SK-N-SH (cell line): ENCODE measurements around the gene KLHL5. TPM values are rescaled to one million over a fixed set of nuclear protein-coding genes. Genes with fewer than 3 reads are reported as not detected.
"Not testable (repeated sequence)": the region's sequence is repeated elsewhere in the genome, so short reads cannot be mapped to it uniquely, and the experiment has no call there.

Experiments
- CTCF ChIA-PET: fragments of 300-600, 350-600 bp; formaldehyde crosslinking; extraction: SDS; loops from one replicate; lab custom pipeline; 2021; lab: Yijun Ruan, JAX
- POLR2A ChIA-PET: fragments of 350-600 bp; sonication (Branson Sonifier 250); formaldehyde crosslinking; extraction: SDS; loops from one replicate; lab custom pipeline; 2020; ENCODE audit warnings: antibody characterized with exemption, inconsistent platforms; lab: Yijun Ruan, JAX
- DNase-seq: peaks from one replicate; pipeline ENCODE4 v3.0.0; 2012
- H2AFZ ChIP-seq: fragments of 200-600 bp; sonication (generic); 2 replicates; pipeline ENCODE4 v1.8.1; 2016; ENCODE audit warnings: antibody characterized with exemption, mild to moderate bottlenecking, low read depth
- H3F3A ChIP-seq: fragments of 200-600 bp; sonication (generic); replicated peaks from 2 replicates; pipeline ENCODE3; 2016; ENCODE audit warnings: antibody characterized with exemption, mild to moderate bottlenecking; ENCODE audit not compliant: insufficient read depth
- H3K27ac ChIP-seq, 2 experiments: fragments of 200-500 bp in 1 of 2; fragments of 200-600 bp in 1 of 2; sonication (Bioruptor generic) in 1 of 2; sonication (generic), shearing (Covaris generic) in 1 of 2; 2 replicates each; pipeline versions ENCODE4 v1.5.1 to v1.6.1; 2014 to 2016; ENCODE audit warnings: low read depth in 2 of 2, inconsistent platforms in 1 of 2, low read length in 1 of 2, mild to moderate bottlenecking in 1 of 2, mixed read lengths in 1 of 2
- H3K27me3 ChIP-seq: fragments of 200-600 bp; sonication (generic), shearing (Covaris generic); 2 replicates; pipeline ENCODE4 v1.6.1; 2016; ENCODE audit warnings: mixed run types; ENCODE audit not compliant: insufficient read depth
- H3K36me3 ChIP-seq, 2 experiments: fragments of 200-500 bp in 1 of 2; fragments of 200-600 bp in 1 of 2; sonication (Bioruptor generic) in 1 of 2; sonication (generic) in 1 of 2; replicated peaks in 1 of 2; 2 replicates each; pipeline versions ENCODE3 to v1.5.1; 2014 to 2016; ENCODE audit warnings: low read length in 1 of 2, mild to moderate bottlenecking in 1 of 2; ENCODE audit not compliant: insufficient read depth in 2 of 2, control insufficient read depth in 1 of 2
- H3K4me1 ChIP-seq, 2 experiments: fragments of 200-500 bp in 1 of 2; fragments of 200-600 bp in 1 of 2; sonication (Bioruptor generic) in 1 of 2; sonication (generic), shearing (Covaris generic) in 1 of 2; 2 replicates each; pipeline versions ENCODE4 v1.5.1 to v1.6.1; 2014 to 2016; ENCODE audit warnings: low read depth in 1 of 2, low read length in 1 of 2, mixed run types in 1 of 2; ENCODE audit not compliant: insufficient read depth in 2 of 2, control insufficient read depth in 1 of 2
- H3K4me2 ChIP-seq: fragments of 200-600 bp; sonication (generic), shearing (Covaris generic); 2 replicates; pipeline ENCODE4 v1.6.1; 2017; ENCODE audit warnings: mixed run types
- H3K4me3 ChIP-seq, 2 experiments: fragments of 200-500 bp in 1 of 2; fragments of 200-600 bp in 1 of 2; sonication (Bioruptor generic) in 1 of 2; sonication (generic), shearing (Covaris generic) in 1 of 2; 2 replicates each; pipeline versions ENCODE4 v1.5.1 to v1.8.1; 2014 to 2016; ENCODE audit warnings: low read depth in 2 of 2, inconsistent platforms in 1 of 2, low read length in 1 of 2, mild to moderate bottlenecking in 1 of 2, mixed read lengths in 1 of 2, moderate library complexity in 1 of 2
- H3K79me2 ChIP-seq: fragments of 200-600 bp; sonication (generic); 2 replicates; pipeline ENCODE4 v1.8.1; 2017; ENCODE audit warnings: mild to moderate bottlenecking; ENCODE audit not compliant: insufficient read depth
- H3K9ac ChIP-seq: fragments of 200-600 bp; sonication (generic); 2 replicates; pipeline ENCODE4 v1.6.1; 2017; ENCODE audit warnings: mixed run types
- H3K9me2 ChIP-seq: fragments of 200-600 bp; sonication (generic); 2 replicates; pipeline ENCODE4 v1.6.1; 2017; ENCODE audit warnings: mixed run types
- H3K9me3 ChIP-seq: fragments of 200-600 bp; sonication (generic); 2 replicates; pipeline ENCODE4 v1.6.1; 2017; ENCODE audit warnings: mixed run types, mild to moderate bottlenecking, moderate library complexity
- H4K20me1 ChIP-seq: fragments of 200-600 bp; sonication (generic); 2 replicates; pipeline ENCODE4 v1.6.1; 2017; ENCODE audit warnings: mild to moderate bottlenecking, mixed run types; ENCODE audit not compliant: insufficient read depth
- CHD2 ChIP-seq: fragments of 150-350 bp; IDR thresholded peaks from 2 replicates; pipeline ENCODE4 v1.6.1; 2018; ENCODE audit warnings: low read length; ENCODE audit not compliant: partially characterized antibody
- ELF1 ChIP-seq: IDR thresholded peaks from 2 replicates; pipeline ENCODE4 v1.4.0; 2012
- EP300 ChIP-seq, 2 experiments: IDR thresholded peaks; 2 replicates each; pipeline versions ENCODE4 v1.4.0 to v1.6.1; 2012; ENCODE audit warnings: borderline replicate concordance in 1 of 2, low read depth in 1 of 2, low read length in 1 of 2
- EZH2phosphoT487 ChIP-seq: fragments of 200-600 bp; sonication (generic); IDR thresholded peaks from 2 replicates; pipeline ENCODE4 v1.6.1; 2017; ENCODE audit warnings: low read depth, mixed run types, mild to moderate bottlenecking, antibody characterized with exemption, moderate library complexity, borderline replicate concordance
- FOSL2 ChIP-seq: IDR thresholded peaks from 2 replicates; pipeline ENCODE4 v1.4.0; 2012; ENCODE audit warnings: low read depth, mild to moderate bottlenecking, moderate library complexity, borderline replicate concordance
- GABPA ChIP-seq: IDR thresholded peaks from 2 replicates; pipeline ENCODE4 v1.4.0; 2012; ENCODE audit warnings: low read depth, mild to moderate bottlenecking
- MAX ChIP-seq: IDR thresholded peaks from 2 replicates; pipeline ENCODE4 v1.4.0; 2012; ENCODE audit warnings: low read depth
- NRF1 ChIP-seq: IDR thresholded peaks from 2 replicates; pipeline ENCODE4 v1.6.1; 2012; ENCODE audit warnings: low read depth, mild to moderate bottlenecking, low read length
- PBX3 ChIP-seq: IDR thresholded peaks from 2 replicates; pipeline ENCODE4; 2012
- POLR2AphosphoS5 ChIP-seq: IDR thresholded peaks from 2 replicates; pipeline ENCODE4 v1.6.1; 2012; ENCODE audit warnings: low read depth, low read length
- RAD21 ChIP-seq: IDR thresholded peaks from 2 replicates; pipeline ENCODE4 v1.6.1; 2012; ENCODE audit warnings: mild to moderate bottlenecking, low read length
- RCOR1 ChIP-seq: fragments of 150-350 bp; IDR thresholded peaks from 2 replicates; pipeline ENCODE4 v1.6.1; 2017; ENCODE audit warnings: antibody characterized with exemption, low read length
- SIN3A ChIP-seq: IDR thresholded peaks from 2 replicates; pipeline ENCODE4 v1.6.1; 2012; ENCODE audit warnings: low read depth, mild to moderate bottlenecking, low read length, moderate library complexity, borderline replicate concordance
- SMC3 ChIP-seq: IDR thresholded peaks from 2 replicates; pipeline ENCODE4 v1.6.1; 2012; ENCODE audit warnings: low read depth, low read length, improper control_type of control experiment
- TAF1 ChIP-seq: IDR thresholded peaks from 2 replicates; pipeline ENCODE4 v1.6.1; 2012; ENCODE audit warnings: low read depth, mild to moderate bottlenecking, low read length, moderate library complexity, borderline replicate concordance
- TCF12 ChIP-seq: IDR thresholded peaks from 2 replicates; pipeline ENCODE4 v1.4.0; 2012
- USF2 ChIP-seq: fragments of 150-350 bp; IDR thresholded peaks from 2 replicates; pipeline ENCODE4 v1.6.1; 2017; ENCODE audit warnings: antibody characterized with exemption, low read length, low read depth, borderline replicate concordance
- YY1 ChIP-seq: IDR thresholded peaks from 2 replicates; pipeline ENCODE4 v1.4.0; 2012; ENCODE audit warnings: low read depth, mild to moderate bottlenecking
- WGBS: methylation state at CpG from one replicate; pipeline ENCODE4 v1.1.6; 2017; ENCODE audit warnings: low lambda C conversion rate; 5-methylcytosine and 5-hydroxymethylcytosine counted together
- polyA plus RNA-seq, 3 experiments: library from polyadenylated mRNA; depleted of rRNA; stranded (reverse); fragments of >200 nt; gene quantifications; 2 replicates each; pipeline ENCODE4 v1.2.3, GENCODE V29; 2012

The KLHL5 gene
- polyA plus RNA-seq, 1 of the 3 experiments (the other 2 are of a cell fraction) = 33.1 TPM

DNA sequence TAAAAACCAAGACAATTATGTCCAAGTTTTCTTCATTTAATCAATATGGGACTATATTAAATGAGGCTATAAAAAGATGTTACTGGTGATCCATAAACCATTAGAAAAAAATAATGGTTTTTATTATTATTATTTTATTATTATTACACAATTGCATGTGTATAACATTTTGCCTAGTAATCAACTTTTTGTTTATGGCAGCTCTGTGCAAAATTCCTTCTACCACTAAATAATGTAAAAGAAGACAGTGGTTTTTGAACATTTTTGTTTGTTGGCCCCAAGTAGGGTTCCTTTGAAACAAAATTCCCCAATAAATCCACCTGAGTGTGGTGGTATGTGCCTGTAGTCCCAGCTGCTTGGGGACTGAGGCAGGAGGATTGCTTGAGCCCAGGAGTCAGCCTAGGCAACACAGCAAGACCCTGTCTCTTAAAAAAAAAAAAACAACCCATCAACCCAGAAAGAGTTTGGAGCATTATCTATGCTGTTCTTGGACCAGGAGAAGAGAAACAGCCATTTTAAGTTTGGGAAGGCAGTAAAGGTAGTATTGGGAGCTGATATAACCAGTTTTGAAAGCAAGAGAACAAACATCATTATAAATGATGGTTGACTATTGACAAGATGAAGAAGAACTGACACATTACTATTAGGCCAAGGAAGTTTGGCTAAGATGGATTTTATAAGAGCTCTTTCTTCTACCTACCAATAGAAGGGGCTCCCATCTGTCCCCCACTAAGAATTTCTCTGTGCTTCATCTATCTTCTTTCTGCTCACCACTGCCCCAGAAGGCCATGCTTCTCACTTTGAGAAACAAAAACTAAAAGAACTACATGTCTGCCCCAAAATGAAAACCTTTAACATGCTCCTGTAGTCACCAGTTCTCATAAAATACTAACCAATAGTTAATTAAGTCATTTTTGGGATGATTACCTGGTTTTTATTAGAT, 32.0 kb upstream of the KLHL5 start:
- ChIA-PET CTCF (interaction anchor here (0.6 kb wide), 1 partner anchor 123 kb away, joined by 3 read pairs; no protein-coding TSS in a partner anchor), POLR2A (no interaction called here)
- no peak for DNase-seq
- Histone ChIP-seq H3K4me2 (no peak overlapping the region), H3K9me3 (no peaks in the 10 kb centered on the region), H3K9ac (no peak overlapping the region), H3K4me3 (no peak overlapping the region), H3K4me1 (peaks cover 0 to 11% of the 10 kb centered on the region in 2 experiments; a peak in 1 of 4 replicates), H3F3A (peaks cover 4% of the 10 kb centered on the region), H2AFZ (peak overlapping the region; percentile 58; the same call in 1 of the 2 replicates), H3K27ac (no peak overlapping the region), H3K79me2 (no peaks in the 10 kb centered on the region), H3K27me3 (no peaks in the 10 kb centered on the region), H3K36me3 (no peaks in the 10 kb centered on the region), H3K9me2 (no peaks in the 10 kb centered on the region), H4K20me1 (no peaks in the 10 kb centered on the region)
- TF ChIP-seq RAD21 (no peak), USF2 (no peak), GABPA (no peak), NRF1 (no peak), EP300 (IDR thresholded peaks at IDR 0.05; ENCODE audit: borderline replicate concordance in 1 of 2, low read depth in 1 of 2, low read length in 1 of 2) (no peak), EZH2phosphoT487 (no peak), ELF1 (no peak), TCF12 (no peak), SIN3A (no peak), MAX (no peak), YY1 (no peak), SMC3 (no peak)

GRCh38 chr4:39030725-39031124, 31.3 kb upstream of the KLHL5 start:
- no peak overlapping the region for H3K9ac ChIP-seq
- peaks cover 0 to 11% of the 10 kb centered on the region in 2 experiments; a peak in 1 of 4 replicates for H3K4me1 ChIP-seq
- no peaks in the 10 kb centered on the region for H4K20me1 ChIP-seq
- POLR2A ChIA-PET = no interaction called here
- WGBS = 86% methylated on average over 3 of the region's 3 CpGs
- peaks cover 4% of the 10 kb centered on the region for H3F3A ChIP-seq
- no peak for DNase-seq
- no peak overlapping the region for H3K4me3 ChIP-seq
- peak overlapping the region; percentile 58; the same call in 1 of the 2 replicates for H2AFZ ChIP-seq
- no peaks in the 10 kb centered on the region for H3K9me3 ChIP-seq
- H3K9me2 ChIP-seq = no peaks in the 10 kb centered on the region
- H3K4me2 ChIP-seq = no peak overlapping the region
- H3K27me3 ChIP-seq = no peaks in the 10 kb centered on the region
- TF ChIP-seq PBX3 (no peak), FOSL2 (no peak), CHD2 (no peak), EP300 (IDR thresholded peaks at IDR 0.05; ENCODE audit: borderline replicate concordance in 1 of 2, low read depth in 1 of 2, low read length in 1 of 2) (no peak), POLR2AphosphoS5 (no peak), RCOR1 (no peak), TAF1 (no peak)
- no peaks in the 10 kb centered on the region for H3K79me2 ChIP-seq
- CTCF ChIA-PET = no interaction called here
- no peaks in the 10 kb centered on the region for H3K36me3 ChIP-seq
- no peak overlapping the region for H3K27ac ChIP-seq

GRCh38 chr4:39031590-39032020, 30.4 kb upstream of the KLHL5 start:
- H3K36me3 ChIP-seq, POLR2A ChIA-PET, DNase-seq, H3K9me2 ChIP-seq, CTCF ChIA-PET, H3K4me3 ChIP-seq, H4K20me1 ChIP-seq, H3K9me3 ChIP-seq, H3K79me2 ChIP-seq, H3K9ac ChIP-seq, H3K4me2 ChIP-seq, H3F3A ChIP-seq, H3K27me3 ChIP-seq, H3K27ac ChIP-seq: not testable (repeated sequence)
- Histone ChIP-seq H3K4me1 (peaks cover 0 to 11% of the 10 kb centered on the region in 2 experiments; a peak in 2 of 4 replicates), H2AFZ (peak overlapping the region; percentile 35; the same call in 1 of the 2 replicates)
- 71% methylated on average over 6 of the region's 6 CpGs for WGBS
